K562 (cell line): ENCODE measurements around the gene KNDC1. TPM values are rescaled to one million over a fixed set of nuclear protein-coding genes. Genes with fewer than 3 reads are reported as not detected.

Source experiments
- ATAC-seq: fragments of 200-7000 bp; cut with Tn5 transposase; 3 replicates; pipeline ENCODE4 v1.9.1; 2020; ENCODE audit warnings: moderate library complexity
- BruUV-seq: library from RNA; stranded (reverse); fragments of 400-500 nt; replicated peaks from 2 replicates; lab custom pipeline; 2021; lab: Mats Ljungman, UMichigan
- CTCF ChIA-PET: fragments of 300-600 bp; formaldehyde crosslinking; extraction: SDS; loops from one replicate; lab custom pipeline; 2021; ENCODE audit warnings: low intra/inter-chr PET ratio; lab: Yijun Ruan, JAX
- POLR2A ChIA-PET: fragments of 300-600, 350-650 bp; sonication (Branson Sonifier 250); formaldehyde crosslinking; extraction: SDS; loops from one replicate; lab custom pipeline; 2021; ENCODE audit warnings: antibody characterized with exemption, inconsistent platforms; lab: Yijun Ruan, JAX
- DNase-seq, 4 experiments: peaks; one replicate each; pipeline versions ENCODE4 v3.0.0 to v3.0.0-alpha.2; 2011 to 2018; ENCODE audit warnings: low spot score in 3 of 4, mixed read lengths in 3 of 4; ENCODE audit errors: extremely low read depth in 1 of 4
- FAIRE-seq: peaks from 2 replicates; lab custom pipeline; 2011; peaks lifted over from hg19 to GRCh38; lab: Jason Lieb, UNC
- H2AFZ ChIP-seq: 2 replicates; pipeline ENCODE4 v1.6.0; 2011; ENCODE audit warnings: low read depth, low read length, control low read depth, inconsistent platforms
- H3K27ac ChIP-seq: fragments of 200-600 bp; 3 replicates; pipeline ENCODE4 v1.8.0; 2011; ENCODE audit warnings: low read depth, mild to moderate bottlenecking, control low read depth, inconsistent platforms, low read length, moderate library complexity, mixed read lengths; ENCODE audit errors: extremely low read depth
- H3K27me3 ChIP-seq, 2 experiments: fragments of 300-600 bp in 1 of 2; 2 replicates in 1 of 2; 3 replicates in 1 of 2; pipeline versions ENCODE4 v1.6.0 to v1.8.0; 2011; ENCODE audit warnings: inconsistent platforms in 2 of 2, low read length in 2 of 2, mild to moderate bottlenecking in 1 of 2, mixed read lengths in 1 of 2, moderate library complexity in 1 of 2; ENCODE audit not compliant: control insufficient read depth in 2 of 2, insufficient read depth in 2 of 2
- H3K36me3 ChIP-seq: fragments of 300-600 bp; 3 replicates; pipeline ENCODE4 v1.8.0; 2011; ENCODE audit warnings: mild to moderate bottlenecking, low read length, inconsistent platforms; ENCODE audit not compliant: control insufficient read depth, insufficient read depth
- H3K4me1 ChIP-seq, 2 experiments: fragments of 200-600 bp in 1 of 2; replicated peaks in 1 of 2; 2 replicates in 1 of 2; 3 replicates in 1 of 2; pipeline versions ENCODE4 v1.5.1 to v1.8.0; 2011; ENCODE audit warnings: inconsistent platforms in 2 of 2, low read length in 2 of 2, mild to moderate bottlenecking in 1 of 2, mixed read lengths in 1 of 2, moderate library complexity in 1 of 2; ENCODE audit not compliant: control insufficient read depth in 2 of 2, insufficient read depth in 2 of 2
- H3K4me2 ChIP-seq: 2 replicates; pipeline ENCODE4 v1.6.1; 2011; ENCODE audit warnings: low read length, control low read depth, inconsistent platforms, mixed read lengths; ENCODE audit not compliant: insufficient read depth
- H3K4me3 ChIP-seq: fragments of 200-600 bp; sonication (generic), shearing (Covaris generic); 2 replicates; pipeline ENCODE4 v1.5.1; 2016; ENCODE audit warnings: control low read depth, inconsistent platforms
- H3K79me2 ChIP-seq: fragments of 200-600 bp; 3 replicates; pipeline ENCODE4 v1.8.0; 2011; ENCODE audit warnings: low read length, inconsistent platforms; ENCODE audit not compliant: control insufficient read depth, insufficient read depth
- H3K9ac ChIP-seq, 2 experiments: 2 replicates each; pipeline versions ENCODE4 v1.6.0 to v1.6.1; 2011; ENCODE audit warnings: low read depth in 2 of 2, low read length in 2 of 2, control low read depth in 1 of 2, inconsistent platforms in 1 of 2, mild to moderate bottlenecking in 1 of 2, mixed read lengths in 1 of 2; ENCODE audit not compliant: insufficient read depth in 1 of 2
- H3K9me1 ChIP-seq: one replicate; pipeline ENCODE4 v1.6.0; 2011; ENCODE audit warnings: inconsistent platforms, mild to moderate bottlenecking, low read length, moderate library complexity; ENCODE audit not compliant: control insufficient read depth, insufficient read depth
- H3K9me3 ChIP-seq: replicated peaks from 2 replicates; pipeline ENCODE4 v1.5.1; 2011; ENCODE audit warnings: low read depth, low read length, inconsistent platforms; ENCODE audit not compliant: control insufficient read depth, insufficient read depth
- H4K20me1 ChIP-seq: replicated peaks from 2 replicates; pipeline ENCODE4 v1.6.1; 2011; ENCODE audit warnings: low read length, inconsistent platforms, mixed read lengths; ENCODE audit not compliant: control insufficient read depth, insufficient read depth
- MAX ChIP-seq: sonication (generic); formaldehyde crosslinking; IDR thresholded peaks from 2 replicates; pipeline ENCODE4 v1.9.0; 2022; ENCODE audit warnings: mild to moderate bottlenecking, missing genetic modification reagents
- XRCC3 ChIP-seq: fragments of 450-650 bp; IDR thresholded peaks from 2 replicates; pipeline ENCODE4 v1.6.1; 2017; ENCODE audit warnings: mild to moderate bottlenecking, moderate library complexity
- WGBS: fragments of 100-300 bp; shearing (Covaris generic); methylation state at CpG from one replicate; pipeline ENCODE4 v1.1.6; 2016; ENCODE audit warnings: low coverage, mixed read lengths; ENCODE audit not compliant: insufficient coverage; ENCODE audit errors: missing lambda C conversion rate; 5-methylcytosine and 5-hydroxymethylcytosine counted together
- in situ Hi-C: fragments of 300-500 bp; cut with MboI; formaldehyde crosslinking; loops from 4 replicates; pipeline ENCODE4 v1.15.0; 2018; ENCODE audit warnings: inconsistent platforms, mixed read lengths
- intact Hi-C: fragments of 100-400 bp; cut with micrococcal nuclease; formaldehyde crosslinking; loops from 2 replicates; pipeline ENCODE4 v1.14.2; 2022
- polyA plus RNA-seq, 8 experiments: library from polyadenylated mRNA; depleted of rRNA in 4 of 8; stranded (reverse) in 5 of 8; unstranded in 3 of 8; fragments of >200 nt; fragmentation: Nextera tagmentation in 2 of 8; fragmentation: Illumina TruSeq in 1 of 8; extraction: Ambion mirVana in 2 of 8; extraction: Trizol in 1 of 8; gene quantifications; 2 replicates each; pipeline versions ENCODE4 v1.2.1 to v1.2.3, GENCODE V29; 2011 to 2014; ENCODE audit warnings: inconsistent platforms in 1 of 8, missing spikeins in 1 of 8
- total RNA-seq, 7 experiments: library from RNA; depleted of rRNA in 6 of 7; stranded (reverse); fragments of >200 nt in 6 of 7; fragmentation: Illumina TruSeq in 2 of 7; extraction: Trizol in 2 of 7; gene quantifications; 2 replicates each; pipeline versions ENCODE4 v1.2.1 to v1.2.3, GENCODE V29; 2011 to 2021; ENCODE audit warnings: low replicate concordance in 1 of 7

The KNDC1 gene
- total and polyA plus RNA-seq, 9 of the 15 experiments (the other 6 are each of a cell fraction or from before 2014, with no cell fraction given) = 0.07 to 0.26 (median 0.11) TPM; not detected in 6

- CTCF ChIA-PET = no interaction called here
- no peak overlapping the region for H3K9ac ChIP-seq
- in situ Hi-C loops = no loop called here
- DNase-seq (no peak), ATAC-seq (no peak), FAIRE-seq (no peak)
- H3K27ac ChIP-seq = no peak overlapping the region
- no peak overlapping the region for H3K4me2 ChIP-seq
- peaks cover 0 to 42% of the 10 kb centered on the region in 2 experiments; a peak in 4 of 5 replicates for H3K27me3 ChIP-seq
- no peaks in the 10 kb centered on the region for H3K36me3 ChIP-seq
- no peaks in the 10 kb centered on the region for H3K9me1 ChIP-seq
- intact Hi-C loops = no loop called here
- BruUV-seq = no TSS peak
- no peaks in the 10 kb centered on the region for H4K20me1 ChIP-seq
- no peak overlapping the region for H2AFZ ChIP-seq
- peak; percentile 38; the same call in 1 of the 2 replicates for TF ChIP-seq MAX (CRISPR knock-in tag)
- no peak for TF ChIP-seq XRCC3
- WGBS = under 1% methylated on average over 11 of the region's 12 CpGs
- H3K79me2 ChIP-seq = no peaks in the 10 kb centered on the region
- POLR2A ChIA-PET = no interaction called here
- no peaks in the 10 kb centered on the region; the same call in 1 of the 2 replicates for H3K9me3 ChIP-seq
- no peaks in the 10 kb centered on the region; a peak in 2 of 5 replicates for H3K4me1 ChIP-seq
- no peak overlapping the region for H3K4me3 ChIP-seq
Observed at GRCh38 chr10:133177380-133178157, 17.6 kb downstream of the KNDC1 start.
